Subcutaneous adipose tissue (tissue), 4 donors: ENCODE data around the gene MAN1B1. TPM values are rescaled to one million over a fixed set of nuclear protein-coding genes. Genes with fewer than 3 reads are reported as not detected.

Experiments used
- CTCF ChIP-seq: fragments of 450-650 bp; IDR thresholded peaks from one replicate; pipeline ENCODE4 v1.5.1; 2016; ENCODE audit warnings: low read depth, mild to moderate bottlenecking, control low read depth, antibody characterized with exemption, moderate library complexity
- total RNA-seq, 4 donors: library from RNA; depleted of rRNA; stranded (reverse); fragments of >200 nt; gene quantifications; one replicate each; pipeline ENCODE4 v1.1.0, GENCODE V29; 2016

The MAN1B1 gene
- total RNA-seq, 4 donors from 2014 or later, result 19.1 to 61.9 (median 47.8) TPM

- TF ChIP-seq CTCF, result no peak
Observed at GRCh38 chr9:137080260-137081122, 6.3 kb upstream of the MAN1B1 start.

- no peak for TF ChIP-seq CTCF
Observed at GRCh38 chr9:137082222-137082924, 4.4 kb upstream of the MAN1B1 start.

- TF ChIP-seq CTCF, result no peak
Observed at GRCh38 chr9:137082925-137083290, 3.9 kb upstream of the MAN1B1 start.

GRCh38 chr9:137083394-137084004 lies 3.3 kb upstream of the MAN1B1 start:
- TF ChIP-seq CTCF, result no peak

GRCh38 chr9:137084526-137084925 lies 2.3 kb upstream of the MAN1B1 start:
- TF ChIP-seq CTCF, result no peak

- TF ChIP-seq CTCF, result no peak
Observed at GRCh38 chr9:137085920-137086530, 760 bp upstream of the MAN1B1 start.
